ENCODE measurements around the gene ZNF436.

The ZNF436 gene

DNA sequence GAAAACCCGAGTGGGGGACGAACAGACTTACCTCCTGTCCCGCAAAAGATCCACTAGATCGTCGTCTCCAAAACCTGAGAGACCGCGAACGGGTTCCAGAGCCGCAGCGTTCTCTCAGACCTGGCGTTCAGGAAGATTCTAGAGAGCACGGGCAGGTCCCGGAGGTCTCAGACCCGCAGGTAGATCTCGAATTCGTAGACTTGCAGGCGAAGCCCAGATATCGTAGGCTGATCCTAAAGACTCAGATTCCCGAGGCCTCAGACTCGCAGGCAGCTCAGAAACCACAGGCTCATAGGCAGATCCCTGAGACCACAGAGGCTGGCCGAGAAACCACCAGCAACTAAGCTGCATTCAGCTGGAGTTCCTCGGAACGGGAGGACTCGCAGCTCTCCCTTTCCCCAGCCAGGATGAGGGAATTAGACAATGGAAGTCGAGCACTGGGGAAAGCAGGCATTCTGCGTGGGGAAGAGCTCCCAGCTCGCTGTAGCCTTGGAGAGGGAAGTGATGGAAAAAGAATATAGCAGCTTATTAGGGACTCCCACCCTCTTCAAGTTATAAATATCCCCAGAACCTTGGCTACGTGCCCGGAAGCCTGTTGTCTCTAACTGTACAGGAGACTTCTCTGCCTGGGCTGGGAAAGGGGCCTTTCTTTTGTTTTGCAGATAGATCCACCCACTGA lies at the start of gene ZNF436:
ZNF436 (minus strand) TSS at position 502 of the 679 bp plus-strand sequence. CDS start 1,831 bp downstream, outside the sequence.
- DNase-seq, result peak; percentile 39 to 47

DNA sequence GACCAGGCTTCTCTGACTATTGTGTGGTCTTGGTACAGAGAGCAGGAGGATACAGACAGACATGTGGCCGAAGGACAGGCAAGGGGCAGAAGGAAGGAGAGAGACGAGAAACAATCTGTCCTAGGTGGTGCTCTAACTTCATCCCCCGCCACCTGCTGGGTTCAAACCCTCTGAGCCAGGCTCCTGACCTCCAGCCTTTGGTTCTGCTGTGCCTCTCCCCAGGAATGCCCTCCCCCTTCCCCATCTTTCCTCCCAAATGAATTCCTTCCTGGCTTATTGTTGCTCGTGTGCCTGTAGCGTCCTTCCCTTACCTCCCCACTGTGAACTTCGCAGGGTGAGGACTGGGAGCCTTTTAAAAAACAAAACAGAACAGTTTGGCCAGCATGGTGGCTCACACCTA lies 49.5 kb upstream of the ZNF436 start:
- no peak for DNase-seq

DNA sequence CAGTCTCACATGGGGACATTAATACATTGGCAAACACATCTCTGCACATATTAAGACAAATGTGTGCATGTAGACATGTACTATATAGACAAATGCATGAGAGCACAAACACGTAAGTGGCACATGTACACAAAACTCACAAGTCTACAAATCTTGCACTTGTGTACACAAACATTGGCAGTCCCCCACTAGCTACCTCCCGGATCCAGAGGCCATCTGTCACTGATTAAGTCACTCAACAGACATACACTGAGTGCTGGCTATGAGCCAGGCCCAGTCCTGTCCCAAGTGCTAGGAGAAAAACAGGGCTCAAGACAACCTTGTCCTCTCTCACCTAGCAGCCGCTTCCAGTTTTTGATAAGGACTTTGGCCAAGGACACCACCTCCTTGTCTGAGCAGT lies 47.9 kb upstream of the ZNF436 start:
- no peak for DNase-seq

DNA sequence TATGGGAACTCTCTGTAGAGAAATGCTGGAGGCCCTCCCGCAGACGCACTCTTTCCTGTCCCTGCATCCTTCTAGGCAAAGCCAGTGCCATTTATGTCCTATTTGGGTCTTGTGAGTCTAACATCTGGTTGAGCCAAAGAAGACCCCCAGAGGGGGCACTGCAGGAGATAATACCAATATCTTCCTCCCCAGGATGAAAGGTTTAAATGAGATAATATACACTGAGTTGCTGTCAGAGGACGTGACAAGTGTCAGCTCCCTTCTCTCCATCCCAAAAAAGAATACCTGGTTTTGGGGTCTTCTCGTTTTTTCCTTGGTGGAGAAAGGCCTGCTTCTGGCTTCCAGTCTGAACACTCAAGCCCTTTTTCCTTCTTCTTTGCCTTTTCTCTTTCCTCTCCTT lies 47.3 kb upstream of the ZNF436 start:
- no peak for DNase-seq

DNA sequence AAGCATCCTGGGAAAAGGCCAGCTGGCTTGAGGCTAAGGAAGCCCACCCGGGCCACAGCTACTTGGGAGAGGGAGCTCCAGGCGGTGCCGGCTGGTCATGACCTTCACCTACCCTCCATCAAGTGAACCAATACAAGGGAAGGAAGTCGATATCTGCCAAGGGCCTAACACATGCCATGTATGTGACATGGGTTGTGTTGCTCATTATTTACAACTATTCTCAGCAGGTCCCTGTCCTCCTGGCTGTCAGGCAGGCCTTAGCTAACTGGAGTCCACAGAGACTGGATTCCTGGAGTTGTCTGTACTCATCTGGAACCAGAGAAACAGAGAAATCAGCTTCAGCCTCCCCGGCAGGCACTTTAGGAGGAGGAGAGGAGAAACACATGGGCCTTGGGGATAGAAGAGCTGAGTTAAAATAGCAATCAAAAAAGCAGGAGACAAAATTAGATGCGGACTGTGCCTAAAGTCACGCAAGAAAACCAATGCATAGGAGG lies 39.2 kb upstream of the ZNF436 start:
- DNase-seq, result no peak

DNA sequence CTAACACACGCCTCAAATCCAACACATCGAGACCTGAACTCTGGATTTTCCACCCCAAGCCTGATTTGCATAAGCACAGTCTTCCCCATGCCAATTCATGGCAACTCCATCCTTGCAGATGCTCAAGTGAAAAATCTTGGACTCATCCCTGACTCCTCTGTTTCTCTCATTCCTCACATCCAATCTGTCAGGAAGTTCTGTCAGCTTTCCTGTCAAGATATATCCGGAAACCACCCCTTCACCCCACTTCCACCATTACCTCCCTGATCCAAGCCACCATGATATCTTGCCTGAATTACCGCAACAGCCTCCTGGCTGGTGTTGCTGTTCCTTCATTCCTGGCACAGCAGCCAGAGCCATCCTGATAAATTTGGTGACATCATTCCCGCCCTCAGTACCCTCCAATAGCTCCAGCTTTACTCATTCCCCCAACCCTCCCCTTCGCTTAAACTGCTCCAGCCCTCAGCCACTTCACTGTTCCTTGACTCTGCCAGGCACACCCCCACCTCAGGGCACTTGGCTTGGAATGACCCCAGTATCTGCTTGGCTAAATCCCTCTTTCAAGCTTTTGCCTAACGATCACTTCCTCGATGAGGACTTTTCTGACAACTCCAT lies 37.5 kb upstream of the ZNF436 start:
- DNase-seq, result no peak

DNA sequence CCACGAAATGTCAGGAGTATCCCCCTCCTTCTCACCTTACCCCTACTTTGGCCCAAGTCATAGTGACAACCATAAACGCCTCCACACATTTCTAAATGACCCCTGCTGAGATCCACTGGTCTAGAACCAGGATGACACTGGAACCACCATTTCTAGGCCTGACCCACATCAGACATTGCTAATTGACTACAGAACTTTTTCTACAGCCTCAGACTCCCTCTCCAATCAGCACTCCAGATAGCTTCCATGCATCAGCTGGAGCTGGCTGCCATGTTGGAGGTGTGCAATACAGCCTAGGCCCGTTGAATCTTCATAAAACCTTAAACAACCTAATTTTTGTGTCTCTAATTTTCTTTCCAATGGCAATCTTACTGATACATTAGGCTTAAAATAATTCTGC lies 36.3 kb upstream of the ZNF436 start:
- no peak for DNase-seq

DNA sequence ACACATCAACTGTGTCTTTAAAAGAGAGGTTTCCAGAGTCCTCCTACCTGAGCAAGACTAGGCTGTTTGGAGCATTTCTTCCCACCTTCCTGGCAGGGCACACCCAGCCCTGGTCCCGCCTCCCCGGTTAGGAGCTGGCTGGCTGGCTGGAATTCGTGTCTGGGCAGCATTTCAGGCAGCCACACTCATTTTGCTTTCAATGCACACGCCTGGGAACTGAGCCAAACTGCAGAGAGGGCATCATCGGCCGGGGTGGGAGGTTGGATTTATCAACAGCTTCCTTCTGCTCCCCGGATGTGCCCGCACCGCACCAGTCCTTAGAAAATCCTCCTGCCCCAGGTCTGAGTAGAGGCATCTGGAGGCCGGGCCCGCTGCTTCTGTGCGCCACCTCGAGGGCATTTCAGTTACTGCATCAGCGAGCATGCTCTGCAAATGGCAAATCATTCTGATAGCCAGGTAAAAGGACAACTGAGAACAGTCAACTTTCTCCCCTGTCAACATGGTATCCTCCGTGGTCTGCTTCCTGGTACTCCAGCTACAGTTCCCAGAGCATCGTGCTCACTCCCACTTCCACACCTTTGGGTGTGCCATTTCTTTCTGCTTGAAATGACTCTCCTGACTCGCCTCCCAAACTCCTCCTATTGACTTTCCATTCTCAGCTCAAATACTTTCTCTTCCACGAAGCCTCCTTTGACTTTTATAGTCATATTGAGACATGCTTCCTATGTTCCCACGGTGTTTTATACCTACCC lies 34.3 kb upstream of the ZNF436 start:
- DNase-seq, result peak; percentile 93 to 94

DNA sequence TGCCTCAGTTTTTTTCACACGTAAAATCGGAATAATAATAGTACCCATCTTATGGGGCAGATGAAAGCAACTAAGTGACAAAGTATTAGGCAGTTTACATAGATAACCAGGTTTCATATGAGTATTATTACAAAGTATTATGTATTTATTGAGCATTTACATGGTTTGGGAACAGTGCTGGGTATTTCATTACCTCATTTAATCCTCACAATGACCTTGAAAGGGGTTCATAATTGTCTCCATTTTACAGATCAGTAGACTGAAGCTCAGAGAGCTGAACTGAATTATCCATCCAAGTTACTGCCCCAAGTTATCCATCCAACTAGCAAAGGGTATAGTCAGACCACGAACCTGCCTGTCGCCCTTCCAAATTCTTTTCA lies 33.7 kb upstream of the ZNF436 start:
- no peak for DNase-seq

DNA sequence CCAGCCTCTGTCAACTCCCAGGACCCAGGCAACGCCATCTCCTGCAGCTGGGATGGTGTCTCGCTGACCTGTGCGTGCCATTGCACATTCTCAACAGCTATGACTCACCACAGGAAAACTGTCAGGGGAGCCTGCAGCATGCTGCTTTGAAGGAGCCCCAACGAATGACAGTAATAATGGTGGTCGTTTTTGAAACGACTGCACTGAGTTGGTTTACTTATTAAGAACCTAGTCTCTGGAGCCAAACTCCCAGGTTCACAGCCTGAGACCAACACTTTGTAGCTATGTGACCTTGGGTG lies 33.4 kb upstream of the ZNF436 start:
- no peak for DNase-seq

DNA sequence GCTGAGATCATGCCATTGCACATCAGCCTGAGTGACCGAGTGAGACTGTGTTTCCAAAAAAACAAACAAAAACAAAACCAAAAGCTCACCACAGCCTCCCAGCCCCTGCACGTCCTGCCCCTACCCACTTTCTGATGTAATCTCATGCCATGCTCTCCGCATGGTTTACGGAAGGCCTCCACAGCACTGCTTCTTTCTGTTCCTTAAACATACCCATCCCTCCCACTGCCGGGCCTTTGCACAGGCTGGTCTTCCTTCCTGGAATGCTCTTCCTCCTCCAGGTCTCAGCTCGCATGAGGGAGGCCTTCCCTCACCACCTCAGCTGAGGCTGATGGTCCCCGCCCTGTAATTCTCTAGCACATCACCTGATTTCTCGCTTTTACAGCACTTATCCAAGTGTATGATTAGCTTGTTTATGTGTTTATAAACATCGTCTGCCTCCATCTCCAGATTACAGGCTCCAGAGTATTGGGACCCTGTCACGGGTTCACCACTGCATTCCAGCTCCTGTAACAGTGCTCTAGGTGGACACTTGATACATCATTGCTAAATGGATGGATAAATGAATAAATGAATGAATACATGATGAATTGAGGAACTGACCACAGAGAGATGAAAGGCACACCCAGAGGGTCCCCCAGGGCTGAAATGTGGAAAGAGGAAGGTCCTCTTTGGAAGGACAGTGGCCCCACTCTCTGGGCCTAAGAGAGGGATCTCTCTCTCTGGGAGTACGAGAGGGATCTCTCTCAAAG lies 32.8 kb upstream of the ZNF436 start:
- DNase-seq, result no peak

DNA sequence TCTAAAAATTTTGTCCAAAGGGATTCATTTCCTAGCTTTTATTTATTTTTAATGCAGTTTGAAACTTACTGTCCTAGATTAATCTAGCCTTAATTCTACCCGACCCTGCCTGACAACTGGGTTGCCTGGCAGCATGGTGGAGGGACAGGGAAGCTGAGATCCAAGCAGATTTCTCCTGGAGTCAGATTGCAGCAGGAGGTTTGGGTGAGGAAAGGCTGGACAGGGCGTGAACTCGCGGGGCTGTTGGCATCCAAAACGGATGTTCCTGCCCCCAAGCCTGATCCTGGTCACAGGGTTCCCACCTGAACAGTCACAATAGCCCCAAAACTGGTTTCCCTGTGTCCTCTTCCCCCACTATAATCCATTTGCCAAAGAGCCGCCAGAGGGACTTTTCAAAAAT lies 31.7 kb upstream of the ZNF436 start:
- DNase-seq, result no peak

DNA sequence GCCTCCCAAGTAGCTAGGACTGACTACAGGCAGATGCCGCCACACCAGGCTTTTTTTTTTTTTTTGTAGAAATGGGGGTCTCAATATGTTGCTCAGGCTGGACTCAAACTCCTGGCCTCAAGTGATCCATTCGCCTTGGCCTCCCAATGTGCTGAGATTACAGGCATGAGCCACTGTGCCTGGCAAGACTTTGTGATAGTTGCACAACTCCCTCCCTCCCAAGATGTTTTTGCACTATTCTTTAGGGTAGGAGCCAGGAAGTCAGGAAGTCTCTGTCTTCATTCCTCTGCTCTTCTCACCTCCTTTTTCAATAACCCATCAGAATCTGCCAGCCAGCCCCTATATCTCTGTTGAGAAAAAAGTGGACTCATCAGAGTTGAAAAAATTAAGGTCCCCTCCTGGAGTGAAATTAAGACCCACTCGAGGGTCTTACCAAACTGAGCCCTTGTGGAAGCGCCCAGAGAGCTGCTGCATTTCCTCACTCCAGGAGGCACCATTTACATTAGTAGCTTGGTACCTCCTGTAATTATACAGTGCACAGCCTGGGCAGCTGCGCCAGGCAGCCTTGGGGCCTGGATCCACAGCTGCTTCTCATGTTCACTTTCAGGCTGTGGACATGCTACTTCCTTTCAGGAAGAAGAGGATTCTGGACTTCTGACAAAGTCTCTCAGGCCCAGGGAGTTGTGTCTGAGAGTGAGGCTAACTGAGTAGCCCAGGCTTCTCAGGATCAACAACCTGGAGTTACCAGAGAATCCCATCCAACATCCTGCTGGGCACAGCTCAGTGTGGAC lies 30.9 kb upstream of the ZNF436 start:
- no peak for DNase-seq

DNA sequence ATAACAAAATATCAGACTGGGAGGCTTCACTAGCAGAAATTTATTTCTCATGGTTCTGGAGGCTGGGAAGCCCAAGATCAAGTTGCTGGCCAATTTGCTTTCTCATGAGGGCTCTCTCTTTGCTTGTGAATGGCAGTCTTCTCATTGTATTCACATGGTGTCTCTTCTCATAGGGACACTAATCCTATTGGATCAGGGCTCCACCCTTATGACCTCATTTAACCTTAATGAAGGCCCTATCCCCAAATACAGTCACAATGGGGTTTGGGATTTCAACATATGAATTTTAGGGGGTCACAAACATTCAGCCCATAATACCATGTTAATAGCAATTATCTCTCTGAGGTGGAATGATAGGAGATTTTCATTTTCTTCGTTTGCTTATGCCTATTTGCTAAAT lies 29.6 kb upstream of the ZNF436 start:
- no peak for DNase-seq

DNA sequence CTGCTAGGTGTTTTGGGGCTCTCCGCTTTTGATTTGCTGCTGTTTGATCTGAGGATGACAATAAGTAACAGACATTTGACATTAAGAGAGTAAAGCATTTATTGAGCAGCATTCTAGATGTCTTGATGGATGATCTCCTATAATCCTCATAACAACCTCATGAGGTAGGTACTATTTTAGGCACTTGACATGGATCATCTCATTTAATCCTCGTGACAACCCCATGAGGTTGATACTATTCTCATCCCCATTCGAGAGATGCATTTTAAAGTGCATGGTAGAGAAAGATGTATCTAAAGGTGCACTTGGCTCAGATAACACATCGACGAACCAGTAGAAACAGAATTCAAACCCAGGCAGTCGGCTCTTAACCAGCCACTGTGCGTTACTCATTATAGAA lies 28.3 kb upstream of the ZNF436 start:
- DNase-seq, result no peak

DNA sequence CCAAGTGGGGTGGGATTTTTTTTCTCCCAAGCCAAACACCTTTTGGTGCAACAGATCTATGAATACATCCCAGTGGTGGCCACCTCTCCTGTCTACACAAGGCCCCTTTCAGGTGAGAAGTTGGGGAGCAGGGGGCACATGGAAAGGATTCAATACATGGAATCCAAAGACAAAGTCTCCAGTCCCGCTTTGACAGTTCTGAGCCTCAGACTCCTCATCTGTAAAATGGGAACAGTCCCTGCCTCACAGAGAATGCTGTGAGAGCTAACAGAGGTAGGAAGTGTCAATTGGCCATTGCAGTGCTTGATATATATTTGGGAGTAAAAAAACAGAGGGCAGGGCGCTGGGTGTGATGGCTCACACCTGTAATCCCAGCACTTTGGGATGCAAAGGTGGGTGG lies 26.7 kb upstream of the ZNF436 start:
- DNase-seq, result no peak

DNA sequence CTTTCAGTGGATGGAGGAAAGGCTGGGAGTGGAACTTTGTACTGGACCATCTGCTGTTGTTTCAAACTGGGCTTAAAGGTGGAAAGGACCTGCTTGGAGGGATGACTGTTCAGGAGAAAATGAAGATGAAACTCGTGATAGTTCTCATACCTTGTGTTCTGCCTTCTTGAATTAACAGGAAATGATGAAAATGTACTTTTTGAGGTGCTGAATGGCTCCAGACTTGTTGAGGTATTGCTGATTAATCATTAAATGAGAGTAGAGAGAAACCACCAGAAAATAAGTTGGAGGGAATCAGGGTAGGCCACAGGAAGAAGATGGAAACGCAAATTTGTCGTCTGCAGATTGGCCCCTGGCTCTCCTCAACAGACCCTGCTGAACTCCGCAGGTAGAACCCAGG lies 26.2 kb upstream of the ZNF436 start:
- no peak for DNase-seq

DNA sequence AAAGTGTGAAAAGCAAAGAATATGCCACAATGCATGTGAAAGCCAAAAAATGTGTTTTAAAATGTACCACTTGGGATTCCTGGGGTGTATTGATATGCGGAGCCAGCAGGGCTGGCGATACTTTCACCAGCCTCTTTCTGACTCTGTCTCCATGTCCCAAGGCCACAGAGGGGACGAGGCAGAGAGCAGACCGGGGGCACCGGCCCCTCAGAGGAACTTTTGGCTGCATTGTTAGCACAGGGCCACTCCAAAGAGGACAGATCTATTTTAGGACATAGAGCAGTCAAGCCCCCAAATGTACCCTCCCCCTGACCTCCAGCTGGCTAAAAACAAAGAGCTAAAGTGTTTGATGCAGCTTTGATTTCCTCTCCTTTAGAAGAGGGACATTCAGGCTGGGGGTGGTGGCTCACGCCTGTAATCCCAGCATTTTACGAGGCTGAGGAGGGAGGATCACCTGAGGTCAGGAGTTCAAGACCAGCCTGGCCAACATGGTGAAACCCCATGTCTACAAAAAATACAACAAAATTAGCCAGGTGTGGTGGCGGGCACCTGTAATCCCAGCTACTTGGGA lies 25.6 kb upstream of the ZNF436 start:
- no peak for DNase-seq

DNA sequence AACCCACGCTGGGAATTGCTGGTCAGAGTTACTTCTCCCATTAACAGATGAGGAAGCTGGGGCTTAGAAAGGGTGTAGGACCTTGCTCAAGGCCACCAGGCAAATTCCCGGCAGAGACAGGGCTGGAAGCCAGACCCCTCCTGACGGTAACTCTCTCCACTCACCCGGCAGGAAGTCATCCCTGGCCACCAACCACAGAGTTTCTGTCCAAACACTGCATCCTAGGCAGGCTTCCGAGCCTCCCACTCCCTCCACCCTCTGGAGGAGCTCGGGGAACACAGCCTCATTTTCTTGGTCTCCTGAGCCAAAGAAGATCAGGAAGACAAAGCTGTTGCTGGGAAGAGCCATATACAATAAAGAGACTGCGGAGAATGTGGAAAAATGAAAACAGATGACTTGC lies 25.0 kb upstream of the ZNF436 start:
- DNase-seq, result no peak

DNA sequence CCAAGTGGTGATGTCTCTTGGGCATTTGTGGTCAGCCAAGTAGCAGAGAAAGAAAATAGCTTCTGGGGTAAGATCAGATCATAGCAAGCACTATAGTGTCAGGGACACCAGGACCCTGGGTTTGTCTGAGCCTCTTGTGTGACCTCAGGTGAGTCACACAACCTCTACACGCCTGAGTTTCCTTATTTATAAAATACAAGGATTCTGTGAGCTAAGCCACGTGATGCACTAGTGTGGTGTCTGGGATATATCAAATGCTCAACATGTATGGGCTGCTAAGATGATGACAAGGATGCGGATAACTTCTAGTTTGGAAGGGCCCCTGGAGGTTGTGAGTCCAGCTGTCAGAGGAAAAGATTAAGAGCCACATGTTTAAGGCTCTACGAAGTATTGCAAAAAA lies 24.5 kb upstream of the ZNF436 start:
- no peak for DNase-seq

DNA sequence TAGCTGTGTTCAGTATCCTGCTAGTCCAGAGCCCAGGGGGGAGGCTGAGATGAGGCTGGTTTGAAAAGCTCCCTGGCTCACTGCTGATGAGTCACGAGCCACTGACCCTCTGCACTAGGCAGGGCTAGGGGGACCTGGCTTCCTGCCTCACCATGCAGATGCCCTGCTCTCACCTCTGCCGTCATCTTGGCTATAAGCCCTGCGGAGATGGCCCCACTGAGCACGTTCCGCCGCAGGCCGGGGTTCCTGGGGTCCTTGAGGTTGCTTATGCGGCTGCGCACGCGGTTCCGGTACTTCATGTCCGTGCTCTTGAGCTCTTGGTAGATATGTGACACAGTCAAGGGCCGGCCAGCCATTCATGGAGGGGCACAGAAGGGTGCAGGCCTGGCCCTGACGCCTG lies 24.1 kb upstream of the ZNF436 start:
- no peak for DNase-seq

DNA sequence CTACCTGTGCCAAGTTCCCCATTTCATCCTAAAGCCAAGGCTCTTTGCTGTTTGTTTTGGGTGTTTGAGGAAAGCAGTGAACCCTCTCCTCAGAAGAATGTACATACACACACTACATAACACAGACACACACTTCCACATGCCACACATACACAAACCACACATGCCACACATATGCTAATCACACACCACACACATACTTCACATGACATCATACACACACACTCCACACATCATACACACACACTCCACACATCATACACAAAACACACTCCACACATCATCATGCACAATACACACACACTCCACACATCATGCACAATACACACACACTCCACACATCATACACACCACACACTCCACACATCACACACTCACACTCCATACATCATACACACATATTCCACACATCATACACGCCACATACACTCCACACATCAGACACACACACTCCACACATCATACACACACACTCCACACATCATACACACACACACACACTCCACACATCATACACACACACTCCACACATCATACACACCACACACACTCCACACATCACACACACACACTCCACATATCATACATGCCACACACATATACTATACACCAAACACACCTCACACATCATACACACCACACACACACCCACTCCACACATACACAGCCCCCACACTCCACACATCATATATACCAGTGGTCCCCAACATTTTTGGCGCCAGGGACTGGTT lies 22.7 kb upstream of the ZNF436 start:
- no peak for DNase-seq
